A549 (cell line): ENCODE measurements around the gene SOX6. TPM values are rescaled to one million over a fixed set of nuclear protein-coding genes. Genes with fewer than 3 reads are reported as not detected.

Experiments
- ATAC-seq, 2 experiments: fragments of 200-7000 bp in 1 of 2; fragments of >200 bp in 1 of 2; cut with Nextera tagmentation in 1 of 2; cut with Tn5 transposase in 1 of 2; 3 replicates each; pipeline versions ENCODE4 v1.8.0 to v1.9.1; 2018 to 2020; ENCODE audit warnings: mild to moderate bottlenecking in 1 of 2, moderate library complexity in 1 of 2
- CTCF ChIA-PET: fragments of 300-600 bp; sonication (Branson Sonifier 250); formaldehyde crosslinking; extraction: SDS; loops from one replicate; lab custom pipeline; 2021; ENCODE audit warnings: antibody characterized with exemption, inconsistent platforms; lab: Yijun Ruan, JAX
- POLR2A ChIA-PET: fragments of 350-600 bp; formaldehyde crosslinking; extraction: SDS; loops from one replicate; lab custom pipeline; 2021; ENCODE audit warnings: antibody characterized with exemption, inconsistent platforms; lab: Yijun Ruan, JAX
- DNase-seq, 2 experiments: peaks; one replicate each; pipeline versions ENCODE4 v3.0.0 to v3.0.0-alpha.2; 2011 to 2016; ENCODE audit warnings: low read depth in 1 of 2, low spot score in 1 of 2
- FAIRE-seq: peaks from 2 replicates; lab custom pipeline; 2011; peaks lifted over from hg19 to GRCh38; lab: Jason Lieb, UNC
- H3K27ac ChIP-seq, 2 experiments: fragments of >200 bp; sonication (Bioruptor Twin); formaldehyde crosslinking; 3 replicates each; pipeline ENCODE4 v1.5.1; 2016 to 2017
- H3K4me1 ChIP-seq: fragments of >200 bp; sonication (Bioruptor Twin); formaldehyde crosslinking; 3 replicates; pipeline ENCODE4 v1.6.1; 2016
- H3K4me2 ChIP-seq: fragments of >200 bp; sonication (Bioruptor Twin); formaldehyde crosslinking; 3 replicates; pipeline ENCODE4 v1.6.1; 2016
- H3K4me3 ChIP-seq: fragments of >200 bp; sonication (Bioruptor Twin); formaldehyde crosslinking; 3 replicates; pipeline ENCODE4 v1.5.1; 2016
- H3K9me3 ChIP-seq: fragments of >200 bp; sonication (Bioruptor Twin); formaldehyde crosslinking; 3 replicates; pipeline ENCODE4 v1.6.1; 2016
- ATOH8 ChIP-seq: fragments of 250-450 bp; sonication (Bioruptor Pico); IDR thresholded peaks from 2 replicates; pipeline ENCODE4 v1.5.0; 2020; ENCODE audit warnings: low read depth, mild to moderate bottlenecking, moderate library complexity
- BHLHE40 ChIP-seq: IDR thresholded peaks from 2 replicates; pipeline ENCODE4 v1.6.1; 2012; ENCODE audit warnings: low read depth, low read length, inconsistent platforms
- CBX8 ChIP-seq: fragments of 200-600 bp; sonication (generic); IDR thresholded peaks from 2 replicates; pipeline ENCODE4 v1.6.1; 2016
- CEBPB ChIP-seq, 2 experiments: fragments of >200 bp in 1 of 2; sonication (Bioruptor Twin) in 1 of 2; formaldehyde crosslinking in 1 of 2; IDR thresholded peaks; 2 replicates each; pipeline ENCODE4 v1.6.1; 2012 to 2016
- CHD4 ChIP-seq: fragments of 200-600 bp; sonication (generic); IDR thresholded peaks from 2 replicates; pipeline ENCODE4 v1.6.1; 2016; ENCODE audit warnings: antibody characterized with exemption, mild to moderate bottlenecking, borderline replicate concordance
- EHF ChIP-seq: fragments of 250-450 bp; sonication (Bioruptor Pico); IDR thresholded peaks from 2 replicates; pipeline ENCODE4 v1.5.0; 2020; ENCODE audit warnings: mild to moderate bottlenecking
- ELK1 ChIP-seq: fragments of 150-350 bp; IDR thresholded peaks from 2 replicates; pipeline ENCODE4 v1.6.1; 2014; ENCODE audit warnings: low read depth, mild to moderate bottlenecking, low read length
- EP300 ChIP-seq, 2 experiments: fragments of >200 bp; sonication (Bioruptor Twin); formaldehyde crosslinking; IDR thresholded peaks; 2 replicates in 1 of 2; 3 replicates in 1 of 2; pipeline ENCODE4 v1.6.1; 2016 to 2017
- FOSL2 ChIP-seq, 2 experiments: fragments of 450-650 bp in 1 of 2; fragments of >200 bp in 1 of 2; sonication (Bioruptor Twin) in 1 of 2; formaldehyde crosslinking; IDR thresholded peaks; 2 replicates each; pipeline versions ENCODE4 v1.5.0 to v1.6.1; 2016 to 2020; ENCODE audit warnings: mild to moderate bottlenecking in 1 of 2, moderate library complexity in 1 of 2
- FOXS1 ChIP-seq: fragments of 250-450 bp; sonication (Bioruptor Pico); IDR thresholded peaks from 2 replicates; pipeline ENCODE4 v1.5.0; 2020; ENCODE audit warnings: mild to moderate bottlenecking, moderate library complexity
- GATA3 ChIP-seq: IDR thresholded peaks from 2 replicates; pipeline ENCODE4 v1.6.1; 2012; ENCODE audit warnings: borderline replicate concordance
- HOXA7 ChIP-seq: fragments of 250-450 bp; sonication (Bioruptor Pico); IDR thresholded peaks from 2 replicates; pipeline ENCODE4 v1.5.0; 2020; ENCODE audit warnings: mild to moderate bottlenecking, moderate library complexity
- HOXB13 ChIP-seq: fragments of 250-450 bp; sonication (Bioruptor Pico); IDR thresholded peaks from 2 replicates; pipeline ENCODE4 v1.5.0; 2020; ENCODE audit warnings: low read depth, mild to moderate bottlenecking, moderate library complexity
- HOXB5 ChIP-seq: fragments of 250-450 bp; sonication (Bioruptor Pico); IDR thresholded peaks from 2 replicates; pipeline ENCODE4 v1.5.0; 2020; ENCODE audit warnings: mild to moderate bottlenecking, moderate library complexity
- JUN ChIP-seq, 2 experiments: fragments of >200 bp; sonication (Bioruptor Twin); formaldehyde crosslinking; IDR thresholded peaks; 2 replicates in 1 of 2; 3 replicates in 1 of 2; pipeline ENCODE4 v1.6.1; 2016 to 2017
- KDM1A ChIP-seq: fragments of 200-600 bp; sonication (generic); IDR thresholded peaks from 2 replicates; pipeline ENCODE4 v1.6.1; 2016; ENCODE audit warnings: low read depth, mild to moderate bottlenecking
- MAFK ChIP-seq: fragments of 450-650 bp; IDR thresholded peaks from 2 replicates; pipeline ENCODE4 v1.6.1; 2014; ENCODE audit not compliant: partially characterized antibody
- NFE2L2 ChIP-seq: fragments of 150-350 bp; conservative IDR thresholded peaks from 2 replicates; pipeline ENCODE4 v1.6.1; 2014; ENCODE audit warnings: low read length
- PBX3 ChIP-seq: IDR thresholded peaks from 2 replicates; pipeline ENCODE4 v1.6.1; 2012
- PHF8 ChIP-seq: fragments of 200-600 bp; sonication (generic); IDR thresholded peaks from 2 replicates; pipeline ENCODE4 v1.6.1; 2016; ENCODE audit warnings: low read depth, mild to moderate bottlenecking, antibody characterized with exemption, moderate library complexity, borderline replicate concordance
- RARB ChIP-seq: fragments of 250-450 bp; sonication (Bioruptor Pico); IDR thresholded peaks from 2 replicates; pipeline ENCODE4 v1.8.0; 2021; ENCODE audit warnings: mild to moderate bottlenecking, moderate library complexity
- RCOR1 ChIP-seq: fragments of 150-350 bp; IDR thresholded peaks from 2 replicates; pipeline ENCODE4 v1.6.1; 2014; ENCODE audit warnings: antibody characterized with exemption, low read length, low read depth
- RFX5 ChIP-seq: fragments of 450-650 bp; IDR thresholded peaks from 2 replicates; pipeline ENCODE4 v1.7.1; 2014; ENCODE audit warnings: antibody characterized with exemption, mild to moderate bottlenecking, moderate library complexity
- SREBF2 ChIP-seq: fragments of 450-650 bp; IDR thresholded peaks from 2 replicates; pipeline ENCODE4 v1.6.1; 2014; ENCODE audit warnings: mild to moderate bottlenecking, moderate library complexity
- TFCP2L1 ChIP-seq: fragments of 250-450 bp; sonication (Bioruptor Pico); IDR thresholded peaks from 2 replicates; pipeline ENCODE4 v1.5.0; 2021; ENCODE audit warnings: mild to moderate bottlenecking
- ZC3H11A ChIP-seq: fragments of 450-650 bp; IDR thresholded peaks from 2 replicates; pipeline ENCODE4 v1.6.1; 2014; ENCODE audit warnings: antibody characterized with exemption, mild to moderate bottlenecking
- WGBS: methylation state at CpG from one replicate; pipeline ENCODE4 v1.1.6; 2017; ENCODE audit errors: missing lambda C conversion rate; 5-methylcytosine and 5-hydroxymethylcytosine counted together
- polyA plus RNA-seq, 4 experiments: library from polyadenylated mRNA; depleted of rRNA in 3 of 4; stranded (reverse); fragments of >200 nt; fragmentation: RNase III in 1 of 4; extraction: RNeasy Plus Mini Kit Qiagen cat#74134 plus additional on column Dnase treatment in 1 of 4; gene quantifications; 2 replicates in 3 of 4; 3 replicates in 1 of 4; pipeline ENCODE4 v1.2.3, GENCODE V29; 2011 to 2017

The SOX6 gene
- polyA plus RNA-seq, 2 of the 4 experiments (the other 2 are of a cell fraction), result 0.18 TPM; not detected in 1

- DNase-seq (no peak), FAIRE-seq (no peak), ATAC-seq (no peak)
- Histone ChIP-seq H3K4me1 (no peaks in the 10 kb centered on the region), H3K4me2 (no peak overlapping the region), H3K4me3 (no peak overlapping the region), H3K9me3 (no peaks in the 10 kb centered on the region), H3K27ac (no peak overlapping the region)
- ChIA-PET POLR2A (no interaction called here), CTCF (interaction anchor here (0.8 to 1.6 kb wide), 2 partner anchors 14 to 16 kb away, joined by 3 read pairs; no protein-coding TSS in a partner anchor)
- TF ChIP-seq CBX8 (no peak), ELK1 (no peak), BHLHE40 (no peak), CEBPB (IDR thresholded peaks at IDR 0.05) (no peak), KDM1A (no peak), HOXA7 (CRISPR knock-in tag) (no peak), SREBF2 (no peak), ATOH8 (no peak), GATA3 (no peak)
- WGBS, result 77% methylated on average over 6 of the region's 6 CpGs
Measured at GRCh38 chr11:16028419-16028818, 327.9 kb downstream of the SOX6 start.

GRCh38 chr11:16027621-16028020, 328.7 kb downstream of the SOX6 start:
- WGBS, result 65% methylated on average over 6 of the region's 6 CpGs
- DNase-seq, result no peak
- H3K4me1 ChIP-seq, result no peaks in the 10 kb centered on the region
- ChIA-PET POLR2A (no interaction called here), CTCF (interaction anchor here (1.6 kb wide), 1 partner anchor 15 kb away, joined by 3 read pairs; no protein-coding TSS in a partner anchor)
- no peak for FAIRE-seq
- H3K4me3 ChIP-seq, result no peak overlapping the region
- ATAC-seq, result no peak
- no peak overlapping the region for H3K4me2 ChIP-seq
- no peak overlapping the region for H3K27ac ChIP-seq
- TF ChIP-seq PBX3 (no peak), EP300 (IDR thresholded peaks at IDR 0.05) (no peak), CEBPB (IDR thresholded peaks at IDR 0.05) (no peak), HOXA7 (CRISPR knock-in tag) (no peak), RCOR1 (no peak), RFX5 (no peak)
- no peaks in the 10 kb centered on the region for H3K9me3 ChIP-seq

GRCh38 chr11:16026849-16027248, 329.5 kb downstream of the SOX6 start:
- no peak overlapping the region for H3K4me3 ChIP-seq
- CTCF ChIA-PET, result no interaction called here
- ATAC-seq, result no peak
- no peak overlapping the region for H3K4me2 ChIP-seq
- POLR2A ChIA-PET, result no interaction called here
- no peak for DNase-seq
- 75% methylated on average over 2 of the region's 2 CpGs for WGBS
- FAIRE-seq, result no peak
- TF ChIP-seq FOSL2 (IDR thresholded peaks at IDR 0.05) (no peak), FOSL2 (CRISPR knock-in tag; IDR thresholded peaks at IDR 0.05) (no peak), HOXB13 (CRISPR knock-in tag) (no peak), ELK1 (no peak), PHF8 (no peak), TFCP2L1 (CRISPR knock-in tag) (no peak), SREBF2 (no peak), CHD4 (no peak), NFE2L2 (no peak), EHF (no peak), RARB (no peak), HOXB5 (CRISPR knock-in tag) (no peak), FOXS1 (CRISPR knock-in tag) (no peak), ZC3H11A (no peak), JUN (IDR thresholded peaks at IDR 0.05) (no peak), MAFK (no peak)
- TF ChIP-seq, all 56 proteins: peak for 0
- no peaks in the 10 kb centered on the region for H3K9me3 ChIP-seq
- no peak overlapping the region for H3K27ac ChIP-seq
- H3K4me1 ChIP-seq, result no peaks in the 10 kb centered on the region
